ENCODE results near the gene SLC52A3.

DNA sequence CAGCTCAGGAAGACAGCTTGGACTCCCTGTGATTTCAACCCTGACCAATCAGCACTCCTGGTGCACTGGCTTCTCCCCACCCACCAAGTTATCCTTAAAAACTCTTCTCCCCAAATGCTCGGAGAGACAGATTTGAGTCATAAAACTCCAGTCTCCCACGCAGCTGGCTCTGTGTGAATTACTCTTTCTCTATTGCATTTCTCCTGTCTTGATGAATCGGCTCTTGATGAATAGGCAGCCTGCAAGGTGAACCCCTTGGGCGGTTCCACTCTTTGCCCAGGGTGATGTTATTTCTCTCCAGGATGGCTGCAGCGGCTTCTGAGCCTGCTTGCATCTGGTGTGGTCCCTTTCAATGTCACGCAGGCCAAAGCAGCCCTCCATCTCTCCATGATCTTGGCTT lies 12.4 kb downstream of the SLC52A3 start:
- no peak for TF ChIP-seq CTCF (IDR thresholded peaks at IDR 0.05)
- TF ChIP-seq POLR2A (IDR thresholded peaks at IDR 0.05), result no peak

Measured in Peyer's patch (tissue), 4 donors.